ENCODE measurements around the gene PDIA2.

DNA sequence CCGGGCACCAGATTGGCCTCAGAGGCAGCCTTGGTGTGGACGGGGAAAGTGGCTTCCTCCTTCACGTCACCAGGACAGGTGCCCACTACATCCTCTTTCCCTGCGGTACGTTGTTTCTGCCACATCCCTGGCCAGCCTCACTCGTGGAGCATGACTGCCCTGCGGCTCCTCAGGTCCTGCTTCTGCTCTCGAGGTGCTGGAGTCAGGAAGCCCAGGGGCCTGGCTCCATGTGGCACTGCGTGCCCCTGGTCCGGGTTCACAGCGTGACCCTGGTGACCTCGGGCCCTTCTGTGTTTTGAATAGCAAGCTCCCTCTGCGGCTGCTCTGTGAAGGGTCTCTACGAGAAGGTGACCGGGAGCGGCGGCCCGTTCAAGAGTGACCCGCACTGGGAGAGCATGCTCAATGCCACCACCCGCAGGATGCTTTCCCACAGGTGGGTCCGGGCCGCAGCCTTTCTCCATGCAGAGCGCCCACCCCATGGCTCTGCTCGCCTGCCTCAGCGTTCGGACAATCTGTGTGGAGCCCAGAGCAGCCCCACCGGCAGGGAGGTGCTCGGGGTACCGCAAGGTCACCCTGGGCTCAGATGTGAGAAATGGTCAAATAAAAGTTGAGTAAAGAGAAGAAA is 20.7 kb upstream of the PDIA2 start:
- no peak for TF ChIP-seq CTCF (IDR thresholded peaks at IDR 0.05; ENCODE audit: insufficient read depth, low read length)
- TF ChIP-seq POLR2AphosphoS5 (IDR thresholded peaks at IDR 0.05; ENCODE audit: low read depth), result no peak
- TF ChIP-seq, protein P1, sequence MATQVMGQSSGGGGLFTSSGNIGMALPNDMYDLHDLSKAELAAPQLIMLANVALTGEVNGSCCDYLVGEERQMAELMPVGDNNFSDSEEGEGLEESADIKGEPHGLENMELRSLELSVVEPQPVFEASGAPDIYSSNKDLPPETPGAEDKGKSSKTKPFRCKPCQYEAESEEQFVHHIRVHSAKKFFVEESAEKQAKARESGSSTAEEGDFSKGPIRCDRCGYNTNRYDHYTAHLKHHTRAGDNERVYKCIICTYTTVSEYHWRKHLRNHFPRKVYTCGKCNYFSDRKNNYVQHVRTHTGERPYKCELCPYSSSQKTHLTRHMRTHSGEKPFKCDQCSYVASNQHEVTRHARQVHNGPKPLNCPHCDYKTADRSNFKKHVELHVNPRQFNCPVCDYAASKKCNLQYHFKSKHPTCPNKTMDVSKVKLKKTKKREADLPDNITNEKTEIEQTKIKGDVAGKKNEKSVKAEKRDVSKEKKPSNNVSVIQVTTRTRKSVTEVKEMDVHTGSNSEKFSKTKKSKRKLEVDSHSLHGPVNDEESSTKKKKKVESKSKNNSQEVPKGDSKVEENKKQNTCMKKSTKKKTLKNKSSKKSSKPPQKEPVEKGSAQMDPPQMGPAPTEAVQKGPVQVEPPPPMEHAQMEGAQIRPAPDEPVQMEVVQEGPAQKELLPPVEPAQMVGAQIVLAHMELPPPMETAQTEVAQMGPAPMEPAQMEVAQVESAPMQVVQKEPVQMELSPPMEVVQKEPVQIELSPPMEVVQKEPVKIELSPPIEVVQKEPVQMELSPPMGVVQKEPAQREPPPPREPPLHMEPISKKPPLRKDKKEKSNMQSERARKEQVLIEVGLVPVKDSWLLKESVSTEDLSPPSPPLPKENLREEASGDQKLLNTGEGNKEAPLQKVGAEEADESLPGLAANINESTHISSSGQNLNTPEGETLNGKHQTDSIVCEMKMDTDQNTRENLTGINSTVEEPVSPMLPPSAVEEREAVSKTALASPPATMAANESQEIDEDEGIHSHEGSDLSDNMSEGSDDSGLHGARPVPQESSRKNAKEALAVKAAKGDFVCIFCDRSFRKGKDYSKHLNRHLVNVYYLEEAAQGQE (IDR thresholded peaks at IDR 0.05; ENCODE audit: insufficient replicate concordance, low read depth), result no peak
- TF ChIP-seq SPI1 (IDR thresholded peaks at IDR 0.05; ENCODE audit: borderline replicate concordance, low read depth), result no peak

Data from HL-60 (cell line).